SK-N-SH (cell line): ENCODE data around the gene ERGIC1. TPM values are rescaled to one million over a fixed set of nuclear protein-coding genes. Genes with fewer than 3 reads are reported as not detected.

Experiments used
- CTCF ChIA-PET: fragments of 300-600, 350-600 bp; formaldehyde crosslinking; extraction: SDS; loops from one replicate; lab custom pipeline; 2021; lab: Yijun Ruan, JAX
- POLR2A ChIA-PET: fragments of 350-600 bp; sonication (Branson Sonifier 250); formaldehyde crosslinking; extraction: SDS; loops from one replicate; lab custom pipeline; 2020; ENCODE audit warnings: antibody characterized with exemption, inconsistent platforms; lab: Yijun Ruan, JAX
- DNase-seq: peaks from one replicate; pipeline ENCODE4 v3.0.0; 2012
- H2AFZ ChIP-seq: fragments of 200-600 bp; sonication (generic); 2 replicates; pipeline ENCODE4 v1.8.1; 2016; ENCODE audit warnings: antibody characterized with exemption, mild to moderate bottlenecking, low read depth
- H3F3A ChIP-seq: fragments of 200-600 bp; sonication (generic); replicated peaks from 2 replicates; pipeline ENCODE3; 2016; ENCODE audit warnings: antibody characterized with exemption, mild to moderate bottlenecking; ENCODE audit not compliant: insufficient read depth
- H3K27ac ChIP-seq, 2 experiments: fragments of 200-500 bp in 1 of 2; fragments of 200-600 bp in 1 of 2; sonication (Bioruptor generic) in 1 of 2; sonication (generic), shearing (Covaris generic) in 1 of 2; 2 replicates each; pipeline versions ENCODE4 v1.5.1 to v1.6.1; 2014 to 2016; ENCODE audit warnings: low read depth in 2 of 2, inconsistent platforms in 1 of 2, low read length in 1 of 2, mild to moderate bottlenecking in 1 of 2, mixed read lengths in 1 of 2
- H3K27me3 ChIP-seq: fragments of 200-600 bp; sonication (generic), shearing (Covaris generic); 2 replicates; pipeline ENCODE4 v1.6.1; 2016; ENCODE audit warnings: mixed run types; ENCODE audit not compliant: insufficient read depth
- H3K36me3 ChIP-seq, 2 experiments: fragments of 200-500 bp in 1 of 2; fragments of 200-600 bp in 1 of 2; sonication (Bioruptor generic) in 1 of 2; sonication (generic) in 1 of 2; replicated peaks in 1 of 2; 2 replicates each; pipeline versions ENCODE3 to v1.5.1; 2014 to 2016; ENCODE audit warnings: low read length in 1 of 2, mild to moderate bottlenecking in 1 of 2; ENCODE audit not compliant: insufficient read depth in 2 of 2, control insufficient read depth in 1 of 2
- H3K4me1 ChIP-seq, 2 experiments: fragments of 200-500 bp in 1 of 2; fragments of 200-600 bp in 1 of 2; sonication (Bioruptor generic) in 1 of 2; sonication (generic), shearing (Covaris generic) in 1 of 2; 2 replicates each; pipeline versions ENCODE4 v1.5.1 to v1.6.1; 2014 to 2016; ENCODE audit warnings: low read depth in 1 of 2, low read length in 1 of 2, mixed run types in 1 of 2; ENCODE audit not compliant: insufficient read depth in 2 of 2, control insufficient read depth in 1 of 2
- H3K4me2 ChIP-seq: fragments of 200-600 bp; sonication (generic), shearing (Covaris generic); 2 replicates; pipeline ENCODE4 v1.6.1; 2017; ENCODE audit warnings: mixed run types
- H3K4me3 ChIP-seq, 2 experiments: fragments of 200-500 bp in 1 of 2; fragments of 200-600 bp in 1 of 2; sonication (Bioruptor generic) in 1 of 2; sonication (generic), shearing (Covaris generic) in 1 of 2; 2 replicates each; pipeline versions ENCODE4 v1.5.1 to v1.8.1; 2014 to 2016; ENCODE audit warnings: low read depth in 2 of 2, inconsistent platforms in 1 of 2, low read length in 1 of 2, mild to moderate bottlenecking in 1 of 2, mixed read lengths in 1 of 2, moderate library complexity in 1 of 2
- H3K79me2 ChIP-seq: fragments of 200-600 bp; sonication (generic); 2 replicates; pipeline ENCODE4 v1.8.1; 2017; ENCODE audit warnings: mild to moderate bottlenecking; ENCODE audit not compliant: insufficient read depth
- H3K9ac ChIP-seq: fragments of 200-600 bp; sonication (generic); 2 replicates; pipeline ENCODE4 v1.6.1; 2017; ENCODE audit warnings: mixed run types
- H3K9me2 ChIP-seq: fragments of 200-600 bp; sonication (generic); 2 replicates; pipeline ENCODE4 v1.6.1; 2017; ENCODE audit warnings: mixed run types
- H3K9me3 ChIP-seq: fragments of 200-600 bp; sonication (generic); 2 replicates; pipeline ENCODE4 v1.6.1; 2017; ENCODE audit warnings: mixed run types, mild to moderate bottlenecking, moderate library complexity
- H4K20me1 ChIP-seq: fragments of 200-600 bp; sonication (generic); 2 replicates; pipeline ENCODE4 v1.6.1; 2017; ENCODE audit warnings: mild to moderate bottlenecking, mixed run types; ENCODE audit not compliant: insufficient read depth
- EP300 ChIP-seq, 2 experiments: IDR thresholded peaks; 2 replicates each; pipeline versions ENCODE4 v1.4.0 to v1.6.1; 2012; ENCODE audit warnings: borderline replicate concordance in 1 of 2, low read depth in 1 of 2, low read length in 1 of 2
- EZH2phosphoT487 ChIP-seq: fragments of 200-600 bp; sonication (generic); IDR thresholded peaks from 2 replicates; pipeline ENCODE4 v1.6.1; 2017; ENCODE audit warnings: low read depth, mixed run types, mild to moderate bottlenecking, antibody characterized with exemption, moderate library complexity, borderline replicate concordance
- GABPA ChIP-seq: IDR thresholded peaks from 2 replicates; pipeline ENCODE4 v1.4.0; 2012; ENCODE audit warnings: low read depth, mild to moderate bottlenecking
- JUND ChIP-seq: IDR thresholded peaks from 2 replicates; pipeline ENCODE4 v1.4.0; 2012
- NFIC ChIP-seq: IDR thresholded peaks from 2 replicates; pipeline ENCODE4 v1.4.0; 2012; ENCODE audit warnings: borderline replicate concordance
- RAD21 ChIP-seq: IDR thresholded peaks from 2 replicates; pipeline ENCODE4 v1.6.1; 2012; ENCODE audit warnings: mild to moderate bottlenecking, low read length
- TAF1 ChIP-seq: IDR thresholded peaks from 2 replicates; pipeline ENCODE4 v1.6.1; 2012; ENCODE audit warnings: low read depth, mild to moderate bottlenecking, low read length, moderate library complexity, borderline replicate concordance
- TEAD4 ChIP-seq: IDR thresholded peaks from 2 replicates; pipeline ENCODE4 v1.4.0; 2012; ENCODE audit warnings: mild to moderate bottlenecking, borderline replicate concordance; ENCODE audit not compliant: insufficient read depth
- ZBTB33 ChIP-seq: IDR thresholded peaks from 2 replicates; pipeline ENCODE4 v1.4.0; 2012; ENCODE audit warnings: low read depth, borderline replicate concordance
- WGBS: methylation state at CpG from one replicate; pipeline ENCODE4 v1.1.6; 2017; ENCODE audit warnings: low lambda C conversion rate; 5-methylcytosine and 5-hydroxymethylcytosine counted together
- polyA plus RNA-seq, 3 experiments: library from polyadenylated mRNA; depleted of rRNA; stranded (reverse); fragments of >200 nt; gene quantifications; 2 replicates each; pipeline ENCODE4 v1.2.3, GENCODE V29; 2012

ERGIC1 gene
- polyA plus RNA-seq, 1 of the 3 experiments (the other 2 are of a cell fraction) = 101 TPM

GRCh38 chr5:172999372-172999973, 165.4 kb downstream of the ERGIC1 start:
- Histone ChIP-seq H2AFZ (no peak overlapping the region), H3K9me3 (no peaks in the 10 kb centered on the region), H3K27me3 (no peaks in the 10 kb centered on the region), H3K36me3 (peaks cover 6 to 39% of the 10 kb centered on the region in 2 experiments), H3K9me2 (no peaks in the 10 kb centered on the region), H3K79me2 (peaks cover 100% of the 10 kb centered on the region), H3K4me2 (no peak overlapping the region), H4K20me1 (peaks cover 32% of the 10 kb centered on the region), H3K27ac (no peak overlapping the region), H3K4me3 (no peak overlapping the region), H3K4me1 (peaks cover 3 to 4% of the 10 kb centered on the region in 2 experiments; a peak in 1 of 4 replicates), H3F3A (peaks cover 5% of the 10 kb centered on the region), H3K9ac (no peak overlapping the region)
- ChIA-PET CTCF (interaction anchor here (0.5 to 0.6 kb wide), 3 partner anchors 41 to 1827 kb away, joined by 3 read pairs; no protein-coding TSS in a partner anchor), POLR2A (no interaction called here)
- WGBS = 98% methylated on average over 3 of the region's 3 CpGs
- DNase-seq = no peak
- TF ChIP-seq EZH2phosphoT487 = no peak
- TF ChIP-seq TEAD4 = no peak
- no peak for TF ChIP-seq NFIC
- no peak for TF ChIP-seq EP300 (IDR thresholded peaks at IDR 0.05; ENCODE audit: borderline replicate concordance in 1 of 2, low read depth in 1 of 2, low read length in 1 of 2)
- TF ChIP-seq GABPA = no peak
- TF ChIP-seq TAF1 = no peak
- no peak for TF ChIP-seq ZBTB33

- Histone ChIP-seq H3K4me2 (no peak overlapping the region), H3K27ac (no peak overlapping the region), H3K36me3 (peaks cover 3 to 34% of the 10 kb centered on the region in 2 experiments), H3F3A (peaks cover 5% of the 10 kb centered on the region), H3K4me3 (no peak overlapping the region), H3K9ac (no peak overlapping the region)
- WGBS = 100% methylated on average over 1 of the region's 1 CpG
- TF ChIP-seq RAD21 = no peak
- TF ChIP-seq JUND = no peak
- TF ChIP-seq, all 33 proteins: peak for 0
- ChIA-PET CTCF (interaction anchor here (0.5 to 0.6 kb wide), 2 partner anchors 293 to 1827 kb away, joined by 3 read pairs; no protein-coding TSS in a partner anchor), POLR2A (no interaction called here)
- Histone ChIP-seq H3K27me3 (no peaks in the 10 kb centered on the region), H3K79me2 (peaks cover 100% of the 10 kb centered on the region), H2AFZ (no peak overlapping the region), H3K9me3 (no peaks in the 10 kb centered on the region), H3K4me1 (peaks cover 3 to 4% of the 10 kb centered on the region in 2 experiments; a peak in 1 of 4 replicates), H3K9me2 (no peaks in the 10 kb centered on the region), H4K20me1 (peaks cover 37% of the 10 kb centered on the region)
- DNase-seq = no peak
These were observed 165.9 kb downstream of the ERGIC1 start for GRCh38 chr5:172999974-173000373.
